ENCODE measurements around the gene NUDT21. TPM values are rescaled to one million over a fixed set of nuclear protein-coding genes. Genes with fewer than 3 reads are reported as not detected.

Gene NUDT21
- total RNA-seq, 6 donors from 2014 or later = 28.3 to 88.2 (median 51.7) TPM

DNA sequence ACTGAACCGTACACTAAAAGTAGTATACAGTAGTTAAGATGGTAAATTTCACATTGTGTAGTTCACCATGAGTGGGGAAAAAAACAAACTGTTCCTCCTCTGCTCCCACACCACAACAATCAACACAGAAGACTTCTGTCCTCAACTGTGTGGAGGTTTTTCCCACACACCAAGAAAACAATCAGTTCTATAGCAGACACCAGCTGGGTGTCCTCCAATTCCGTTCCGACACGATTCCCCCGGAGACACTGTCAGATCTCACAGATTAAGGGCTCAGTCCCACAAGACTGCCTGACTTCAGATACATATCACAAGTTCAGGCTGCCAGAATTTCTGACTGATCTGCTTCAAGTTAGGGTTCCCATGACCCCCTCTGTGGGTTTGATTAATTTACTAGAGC is 36.9 kb upstream of the NUDT21 start:
- H3K4me3 ChIP-seq = no peak overlapping the region
- no peaks in the 10 kb centered on the region for H3K4me1 ChIP-seq
- H3K27me3 ChIP-seq = no peaks in the 10 kb centered on the region
- peaks cover 0 to 13% (median 11%) of the 10 kb centered on the region in 4 donors for H3K36me3 ChIP-seq
- no peak for DNase-seq
- no peak overlapping the region for H3K27ac ChIP-seq
- no peak for TF ChIP-seq CTCF (IDR thresholded peaks at IDR 0.05)
- no peak for TF ChIP-seq POLR2A (IDR thresholded peaks at IDR 0.05)
- H3K9me3 ChIP-seq = no peaks in the 10 kb centered on the region
- no peak for ATAC-seq (ENCODE audit: low FRiP score in 2 of 2)
- 83% methylated on average over 5 of the region's 5 CpGs for WGBS, 2 donors

DNA sequence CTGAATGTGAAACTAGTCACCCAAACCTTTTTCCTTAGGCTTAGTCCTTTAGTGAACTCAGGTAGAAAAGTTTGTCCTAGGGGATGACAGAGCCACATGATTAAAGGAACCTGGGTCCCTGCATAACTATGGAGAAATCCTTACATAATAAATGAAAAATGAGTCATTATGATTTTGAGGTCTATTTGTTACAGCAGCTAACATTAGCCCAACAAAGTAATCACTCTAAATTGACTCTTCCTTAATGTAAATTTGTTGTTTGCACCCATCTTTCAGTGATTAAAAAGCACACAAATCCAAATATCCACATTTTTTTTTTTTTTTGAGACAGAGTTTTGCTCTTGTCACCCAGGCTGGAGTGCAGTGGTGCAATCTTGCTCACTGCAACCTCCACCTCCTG is 32.3 kb upstream of the NUDT21 start:
- Histone ChIP-seq H3K27me3 (no peaks in the 10 kb centered on the region), H3K4me1 (no peaks in the 10 kb centered on the region), H3K36me3 (peaks cover 0 to 49% (median 20%) of the 10 kb centered on the region in 4 donors), H3K27ac (no peak overlapping the region), H3K4me3 (no peak overlapping the region), H3K9me3 (no peaks in the 10 kb centered on the region)
- no peak for ATAC-seq (ENCODE audit: low FRiP score in 2 of 2)
- DNase-seq = no peak
- TF ChIP-seq POLR2AphosphoS5 (IDR thresholded peaks at IDR 0.05) (no peak), EP300 (IDR thresholded peaks at IDR 0.05) (no peak), POLR2A (IDR thresholded peaks at IDR 0.05) (no peak), CTCF (IDR thresholded peaks at IDR 0.05) (no peak)

DNA sequence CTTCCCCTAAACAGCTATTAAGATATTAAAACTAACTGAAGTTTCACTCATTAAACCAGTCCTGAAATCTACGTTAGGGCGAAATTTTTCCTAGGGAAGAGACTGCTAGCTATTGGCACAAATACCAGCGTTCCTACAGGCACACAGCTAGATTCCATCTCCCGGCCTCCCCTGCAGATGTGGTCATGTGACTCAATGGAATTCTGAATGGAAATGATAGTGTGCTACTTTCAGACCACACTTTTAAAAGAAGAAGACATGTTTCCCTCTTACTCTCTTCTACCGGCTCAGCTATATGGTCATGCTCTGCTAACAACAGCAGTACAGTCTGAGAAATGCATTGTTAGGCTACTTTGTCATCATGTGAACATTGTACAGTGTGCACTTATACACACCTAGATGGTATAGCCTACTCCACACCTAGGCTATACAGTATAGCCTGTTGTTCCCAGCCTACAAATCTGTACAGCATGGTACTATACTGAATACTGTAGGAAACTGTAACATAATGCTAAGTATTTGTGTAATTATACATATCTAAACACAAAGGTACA is 31.6 kb upstream of the NUDT21 start:
- Histone ChIP-seq H3K27me3 (no peaks in the 10 kb centered on the region), H3K9me3 (no peaks in the 10 kb centered on the region), H3K36me3 (peaks cover 0 to 55% (median 22%) of the 10 kb centered on the region in 4 donors), H3K27ac (no peak overlapping the region), H3K4me1 (no peaks in the 10 kb centered on the region), H3K4me3 (no peak overlapping the region)
- ATAC-seq (ENCODE audit: low FRiP score in 2 of 2) = no peak
- no peak for TF ChIP-seq CTCF (IDR thresholded peaks at IDR 0.05)
- no peak for TF ChIP-seq POLR2A (IDR thresholded peaks at IDR 0.05)
- TF ChIP-seq EP300 (IDR thresholded peaks at IDR 0.05) = no peak
- no peak for TF ChIP-seq POLR2AphosphoS5 (IDR thresholded peaks at IDR 0.05)
- DNase-seq = no peak
- 89 to 94% methylated on average over 5 of the region's 5 CpGs for WGBS, 2 donors

- no peak for ATAC-seq (ENCODE audit: low FRiP score in 2 of 2)
- peaks cover 0 to 67% (median 29%) of the 10 kb centered on the region in 4 donors for H3K36me3 ChIP-seq
- 86 to 91% methylated on average over 2 of the region's 2 CpGs for WGBS, 2 donors
Measured at GRCh38 chr16:56481468-56482122, 30.5 kb upstream of the NUDT21 start.

More at GRCh38 chr16:56481468-56482122, 30.5 kb upstream of the NUDT21 start:
- no peak for TF ChIP-seq POLR2A (IDR thresholded peaks at IDR 0.05)
- TF ChIP-seq EP300 (IDR thresholded peaks at IDR 0.05) = no peak
- TF ChIP-seq POLR2AphosphoS5 (IDR thresholded peaks at IDR 0.05) = no peak
- no peak for TF ChIP-seq CTCF (IDR thresholded peaks at IDR 0.05)
- no peak overlapping the region for H3K4me3 ChIP-seq
- no peaks in the 10 kb centered on the region for H3K27me3 ChIP-seq
- H3K27ac ChIP-seq = no peak overlapping the region
- H3K4me1 ChIP-seq = no peaks in the 10 kb centered on the region
- H3K9me3 ChIP-seq = no peaks in the 10 kb centered on the region
- no peak for DNase-seq

Data from upper lobe of left lung (tissue), 6 donors.